NT2/D1 (cell line): Measurements from ENCODE around the gene FEM1B.

Experiments used
- SUZ12 ChIP-seq: IDR thresholded peaks from 2 replicates; pipeline ENCODE4 v1.6.1; 2011; ENCODE audit not compliant: insufficient read length, insufficient read depth; ENCODE audit errors: extremely low read depth
- ZNF274 ChIP-seq: IDR thresholded peaks from 2 replicates; pipeline ENCODE4 v1.6.1; 2011; ENCODE audit warnings: mild to moderate bottlenecking, low read depth, low read length

- TF ChIP-seq SUZ12, result no peak
- no peak for TF ChIP-seq ZNF274
Observed at GRCh38 chr15:68311859-68312557, 34.5 kb downstream of the FEM1B start.
